Suprapubic skin (tissue), 4 donors: Measurements from ENCODE around the gene POLG. TPM values are rescaled to one million over a fixed set of nuclear protein-coding genes. Genes with fewer than 3 reads are reported as not detected.

Source experiments
- total RNA-seq, 4 donors: library from RNA; depleted of rRNA; stranded (reverse); fragments of >200 nt; gene quantifications; one replicate each; pipeline ENCODE4 v1.1.0, GENCODE V29; 2016

The POLG gene
- total RNA-seq, 4 donors from 2014 or later = 78.7 to 131 (median 94.6) TPM

Other genes with a start within 250 kb of the POLG start
- 10 to 100 TPM; 38.0 to 78.0 (median 63.2) TPM for gene ABHD2, start 246.4 kb downstream of the POLG start, total RNA-seq
- gene RLBP1, start 113.2 kb downstream of the POLG start, total RNA-seq = not detected
- gene FANCI, start 90.8 kb downstream of the POLG start, total RNA-seq = 10 to 100 TPM in 1 of 4 donors, 1 to 10 TPM in 3; 7.2 to 24.5 (median 9.4) TPM
- gene RHCG, start 161.8 kb upstream of the POLG start, total RNA-seq = 10 to 100 TPM; 18.6 to 24.2 (median 20.8) TPM
- 1 to 10 TPM in 2 of 4 donors, under 1 TPM in 2; 0.76 to 1.5 (median 0.99) TPM for gene TICRR, start 240.6 kb upstream of the POLG start, total RNA-seq